ENCODE measurements around the gene SHB.

The SHB gene

DNA sequence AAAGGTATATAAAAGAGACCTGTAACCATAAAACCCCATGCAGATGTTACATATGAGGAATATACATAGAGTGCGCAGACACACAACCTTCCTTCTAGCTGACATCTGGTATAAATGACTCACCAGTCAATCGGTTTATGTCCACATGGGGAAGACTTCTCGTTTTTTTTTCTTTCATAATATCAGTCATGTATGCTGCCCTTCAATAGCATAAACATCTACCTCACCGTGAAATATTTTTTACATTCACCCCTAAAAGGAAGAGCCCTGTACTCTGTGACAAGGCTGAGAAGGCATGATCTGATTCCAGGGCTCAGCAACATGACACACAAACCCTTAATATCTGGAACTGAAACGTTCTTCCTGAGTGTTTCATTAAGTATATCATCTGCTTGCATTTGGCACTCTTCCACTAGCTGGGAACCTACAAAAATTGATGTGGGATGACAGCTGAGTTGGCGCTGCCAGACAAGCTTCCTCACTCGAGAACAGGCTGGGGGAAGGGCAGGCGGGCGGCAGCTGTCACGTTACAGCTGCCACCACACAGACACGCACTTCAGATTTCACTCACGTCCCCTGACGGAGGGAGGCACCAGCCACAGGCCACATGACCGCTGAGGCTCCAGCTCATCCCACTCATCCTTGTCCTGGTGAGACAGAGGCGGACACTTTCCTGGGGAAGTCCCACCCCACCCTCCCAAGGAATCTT is 74.2 kb downstream of the SHB start:
- in situ Hi-C loops (cut with HindIII; ENCODE audit: low sequenced_read_pairs): no loop called here

GRCh38 chr9:37992924-37993349 is 76.1 kb downstream of the SHB start:
- in situ Hi-C loops (cut with HindIII; ENCODE audit: low sequenced_read_pairs): no loop called here

- in situ Hi-C loops (cut with HindIII; ENCODE audit: low sequenced_read_pairs): no loop called here
Measured at GRCh38 chr9:37990404-37991015, 78.5 kb downstream of the SHB start.

- in situ Hi-C loops (cut with HindIII; ENCODE audit: low sequenced_read_pairs): no loop called here
Measured at GRCh38 chr9:37989701-37990100, 79.3 kb downstream of the SHB start.

DNA sequence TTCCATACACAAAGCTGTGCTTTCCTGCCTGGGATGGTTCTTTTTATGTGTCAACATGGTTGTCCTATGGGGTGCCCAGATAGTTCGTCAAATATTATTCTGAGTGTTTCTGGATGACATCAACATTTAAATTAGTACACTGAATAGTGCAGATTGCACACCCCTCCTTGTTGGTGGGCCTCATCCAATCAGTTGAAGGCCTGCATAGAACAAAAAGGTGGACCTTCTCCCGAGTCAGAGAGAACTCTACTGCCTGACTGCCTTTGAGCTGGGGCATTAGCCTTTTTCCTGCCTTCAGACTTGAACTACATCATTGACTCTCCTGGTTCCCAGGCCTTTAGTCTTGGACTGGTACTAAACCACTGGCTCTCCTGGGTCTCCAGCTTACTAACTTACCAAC is 80.4 kb downstream of the SHB start:
- in situ Hi-C loops (cut with HindIII; ENCODE audit: low sequenced_read_pairs): no loop called here

GRCh38 chr9:37988041-37988440 is 81.0 kb downstream of the SHB start:
- in situ Hi-C loops (cut with HindIII; ENCODE audit: low sequenced_read_pairs): no loop called here

DNA sequence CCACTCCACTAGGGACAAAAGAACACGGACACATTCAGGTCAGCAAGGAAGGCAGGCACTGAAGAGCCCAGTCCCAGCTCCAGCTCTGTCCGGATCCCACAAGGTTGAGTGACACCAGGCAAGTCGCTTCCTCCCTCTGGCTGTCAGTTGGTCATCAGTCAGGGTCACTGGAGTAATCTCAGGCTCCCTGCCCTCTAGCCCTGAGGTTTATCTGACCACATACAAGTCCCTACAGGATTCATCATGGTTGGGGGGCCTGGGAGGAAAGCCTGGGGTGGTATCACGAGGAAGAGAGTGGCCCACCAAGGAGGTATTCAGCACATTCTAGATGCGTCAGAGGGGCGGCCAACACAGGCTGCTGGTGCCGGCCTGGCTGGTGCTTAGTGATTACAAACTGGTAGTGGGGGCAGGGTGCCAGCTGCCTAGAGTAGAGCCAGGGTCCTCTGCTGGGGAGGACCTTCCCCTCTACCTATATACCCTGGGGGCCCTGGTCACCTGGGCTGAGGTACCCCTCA is 81.5 kb downstream of the SHB start:
- in situ Hi-C loops (cut with HindIII; ENCODE audit: low sequenced_read_pairs): no loop called here

GRCh38 chr9:37986771-37987258 is 82.2 kb downstream of the SHB start:
- in situ Hi-C loops (cut with HindIII; ENCODE audit: low sequenced_read_pairs): no loop called here

DNA sequence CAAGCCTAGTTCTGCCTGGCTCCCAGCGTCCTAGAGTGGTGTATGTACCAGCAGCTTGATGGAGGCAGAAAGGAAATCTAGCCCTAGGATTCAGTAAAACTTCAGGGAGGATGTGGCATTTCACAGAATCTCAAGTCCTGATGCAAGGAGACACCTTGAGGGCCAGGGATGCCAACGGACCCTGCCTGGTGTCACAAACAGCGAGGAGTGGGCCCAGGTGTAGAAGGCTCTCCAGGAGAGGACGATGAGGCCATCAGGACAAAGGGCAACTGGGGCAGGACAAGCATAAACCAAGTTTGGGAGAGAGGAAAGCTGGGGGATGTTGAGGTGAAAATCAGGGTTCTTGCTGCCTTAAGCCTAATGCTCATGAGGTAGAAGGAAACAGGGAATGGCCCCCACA is 83.0 kb downstream of the SHB start:
- in situ Hi-C loops (cut with HindIII; ENCODE audit: low sequenced_read_pairs): no loop called here

DNA sequence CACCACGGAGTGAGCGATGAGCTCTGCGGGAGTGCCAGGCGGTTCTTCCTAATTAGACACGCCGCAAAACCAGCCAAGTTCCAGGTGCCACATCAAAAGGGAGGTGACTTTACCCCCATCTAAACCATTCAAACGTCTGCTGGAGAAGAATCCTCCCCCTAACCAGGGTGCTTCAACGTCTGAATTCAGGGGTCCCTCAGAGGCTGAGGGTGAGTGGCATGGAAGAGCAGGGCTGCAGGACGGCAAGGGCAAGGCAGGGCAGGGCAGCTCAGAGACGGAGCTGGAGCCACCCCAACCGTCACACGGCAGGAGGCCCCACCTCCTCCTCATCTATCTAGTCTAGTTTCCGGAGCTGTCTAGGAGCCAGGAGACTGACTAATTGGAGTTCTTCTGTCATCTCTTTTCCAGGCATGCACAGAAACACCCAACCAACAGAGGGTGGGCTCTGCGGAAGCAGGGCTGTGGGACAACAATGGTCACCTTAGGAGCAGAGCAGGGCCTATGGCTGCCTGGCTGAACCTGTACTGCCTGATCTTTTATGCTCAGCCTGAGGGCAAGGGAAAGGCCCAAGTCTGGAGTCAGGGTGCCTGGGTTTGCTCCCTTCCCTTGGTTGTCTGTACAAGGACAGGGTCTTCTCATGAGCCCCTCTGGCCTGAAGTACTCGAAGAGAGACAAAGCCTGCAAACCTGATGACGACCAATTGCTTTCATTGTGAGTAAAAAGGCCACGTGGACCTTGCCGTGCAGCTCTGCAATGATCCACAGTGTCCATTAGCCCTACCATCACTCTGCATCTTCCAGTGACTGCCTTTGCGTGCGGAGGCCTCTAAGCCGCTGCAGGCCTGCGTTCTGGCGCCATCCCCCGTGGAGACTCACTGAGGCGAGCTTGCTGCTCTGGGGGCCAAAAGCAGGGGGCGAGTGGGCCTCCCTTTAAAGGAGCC is 84.1 kb downstream of the SHB start:
- in situ Hi-C loops (cut with HindIII; ENCODE audit: low sequenced_read_pairs): no loop called here

- in situ Hi-C loops (cut with HindIII; ENCODE audit: low sequenced_read_pairs): no loop called here
Measured at GRCh38 chr9:37984278-37984671, 84.8 kb downstream of the SHB start.

DNA sequence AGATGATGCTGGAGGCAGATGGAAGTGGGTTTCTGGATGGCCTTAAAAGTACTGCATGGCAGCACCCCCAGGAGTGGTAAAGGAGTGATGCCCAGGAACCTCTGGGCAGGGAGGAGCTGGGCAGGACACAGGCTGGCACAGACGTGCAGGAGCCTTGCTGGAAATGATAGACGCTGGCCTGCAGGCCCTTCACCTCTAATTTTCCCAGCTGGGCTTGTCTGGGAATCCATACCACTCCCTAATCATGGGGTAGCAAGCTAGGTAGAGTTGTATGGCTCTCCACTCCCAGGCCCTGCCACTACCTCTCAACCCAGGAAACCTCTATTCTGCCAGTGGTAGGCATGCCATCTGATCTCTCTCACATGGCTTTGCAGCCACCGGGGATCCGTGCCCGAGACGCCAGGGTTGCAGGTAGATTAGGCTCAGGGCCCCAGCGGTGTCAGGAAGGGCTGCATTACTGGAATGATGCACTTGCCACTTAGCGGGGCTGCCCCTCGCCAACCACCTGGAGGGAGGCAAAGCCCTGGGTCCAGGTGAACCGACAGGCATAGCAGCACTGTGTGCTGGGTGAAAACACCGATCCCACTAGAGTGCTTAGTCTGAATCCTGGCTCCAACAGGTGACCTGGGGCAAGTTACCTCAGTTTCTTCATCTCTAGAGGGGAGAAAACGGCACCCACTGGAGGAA is 85.5 kb downstream of the SHB start:
- in situ Hi-C loops (cut with HindIII; ENCODE audit: low sequenced_read_pairs): no loop called here

- in situ Hi-C loops (cut with HindIII; ENCODE audit: low sequenced_read_pairs): no loop called here
Measured at GRCh38 chr9:37979844-37980243, 89.2 kb downstream of the SHB start.

DNA sequence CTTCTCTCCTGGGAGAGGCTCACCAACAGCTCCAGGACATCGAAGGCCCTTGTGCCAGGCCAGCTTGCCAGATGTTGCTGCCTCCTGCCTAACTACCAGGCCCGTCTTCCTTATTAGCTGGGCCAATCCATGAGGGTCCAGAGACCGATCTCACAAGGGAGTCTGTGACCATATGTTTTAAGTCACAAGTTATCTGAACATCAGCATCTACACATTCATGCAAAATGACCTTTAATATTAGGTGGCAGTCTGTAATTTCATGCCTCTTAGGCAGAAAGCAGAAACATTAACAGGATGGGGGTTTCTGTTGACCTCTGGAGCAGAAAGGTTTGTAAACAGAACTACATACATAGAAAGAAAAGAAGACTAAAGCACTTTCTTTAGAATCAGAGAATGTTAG is 90.0 kb downstream of the SHB start:
- in situ Hi-C loops (cut with HindIII; ENCODE audit: low sequenced_read_pairs): no loop called here

DNA sequence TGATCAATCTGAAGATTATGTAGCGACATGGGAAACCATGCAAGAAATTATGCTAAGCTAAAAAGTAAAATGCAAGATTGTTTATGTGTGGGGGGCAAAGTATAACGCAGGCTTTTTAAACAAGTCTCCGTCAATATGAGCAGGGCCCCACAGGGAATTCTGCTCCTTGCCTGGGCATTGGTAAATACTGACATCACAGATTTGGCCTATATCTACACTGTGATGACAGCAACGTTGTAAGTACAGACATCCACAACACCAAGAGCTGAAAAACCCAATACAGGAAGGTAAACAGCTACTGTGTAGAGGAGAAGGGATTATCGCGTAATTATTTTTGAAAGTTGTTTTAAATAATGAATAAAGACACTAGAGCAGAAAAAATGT is 90.6 kb downstream of the SHB start:
- in situ Hi-C loops (cut with HindIII; ENCODE audit: low sequenced_read_pairs): no loop called here

DNA sequence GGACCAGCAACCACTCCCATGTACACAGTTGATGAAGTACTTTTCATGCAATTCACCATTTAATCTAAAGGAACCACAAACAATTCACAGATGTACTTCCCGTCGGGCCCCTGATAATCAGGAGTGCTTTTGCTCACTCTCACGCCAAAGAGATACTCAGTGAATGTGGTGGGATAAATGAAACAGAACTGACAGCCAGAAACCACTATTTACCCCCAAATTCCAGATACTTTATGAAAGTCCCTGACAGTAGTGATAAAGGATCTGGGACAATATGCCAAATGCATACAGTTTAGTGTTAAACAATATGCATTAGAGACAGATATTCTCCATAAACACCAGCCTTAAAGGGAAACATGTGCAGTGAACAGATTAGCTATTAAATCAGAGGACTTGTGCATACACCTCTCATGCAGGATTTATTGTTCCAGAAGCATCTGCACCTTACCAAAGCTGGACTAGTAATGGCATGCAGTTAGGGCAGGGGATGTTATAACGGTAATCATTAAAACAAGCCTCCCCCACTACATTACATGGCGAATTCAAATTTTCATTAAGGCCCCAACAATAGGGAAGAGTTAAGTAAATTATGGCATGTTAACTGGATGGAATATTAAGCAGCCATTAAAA is 91.1 kb downstream of the SHB start:
- in situ Hi-C loops (cut with HindIII; ENCODE audit: low sequenced_read_pairs): no loop called here

DNA sequence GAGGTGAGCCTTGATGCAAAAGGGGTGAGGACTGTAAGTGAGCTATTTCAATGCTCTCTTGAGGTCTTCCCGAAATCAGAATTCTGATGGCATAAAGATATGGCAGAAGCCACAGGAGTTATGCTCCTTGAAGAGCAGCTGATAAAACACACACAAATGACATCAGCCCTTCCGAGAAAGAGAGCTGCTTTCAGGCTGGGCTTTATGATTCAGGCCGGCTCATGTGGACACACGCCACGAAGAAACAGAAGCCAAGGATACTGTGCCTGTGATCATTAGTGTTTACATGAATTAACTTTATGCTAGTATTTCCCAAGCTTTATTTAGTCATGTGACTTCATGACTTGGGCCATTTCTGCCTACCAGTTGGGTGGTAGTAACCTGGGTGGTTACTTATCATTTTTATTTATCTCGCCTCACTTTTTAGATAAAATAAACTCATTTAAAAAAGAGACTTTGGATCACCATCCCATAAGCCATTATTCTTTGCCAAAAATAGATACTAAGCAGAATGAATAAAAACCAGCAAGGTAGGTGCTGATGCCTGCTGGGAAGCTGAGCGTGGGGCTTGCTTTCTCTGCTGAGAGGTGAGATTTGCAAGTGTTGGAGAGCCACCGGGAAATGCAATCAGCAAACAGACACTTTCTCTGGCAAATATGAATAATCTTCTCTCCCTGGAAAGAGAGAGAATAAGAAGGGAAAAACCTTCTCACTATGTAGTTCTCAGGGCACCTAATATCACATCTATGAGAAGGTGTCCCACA is 92.1 kb downstream of the SHB start:
- in situ Hi-C loops (cut with HindIII; ENCODE audit: low sequenced_read_pairs): no loop called here

GRCh38 chr9:37975639-37976038 is 93.4 kb downstream of the SHB start:
- in situ Hi-C loops (cut with HindIII; ENCODE audit: low sequenced_read_pairs): no loop called here

- in situ Hi-C loops (cut with HindIII; ENCODE audit: low sequenced_read_pairs): no loop called here
Measured at GRCh38 chr9:37974506-37975173, 94.4 kb downstream of the SHB start.

Measured in DLD1 (cell line).